Neural progenitor cell (in vitro differentiated cells): ENCODE results near the gene HNRNPA1.

Source experiments
- EZH2 ChIP-seq: fragments of 200-600 bp; sonication (generic); IDR thresholded peaks from 2 replicates; pipeline ENCODE4 v1.6.1; 2017; ENCODE audit warnings: antibody characterized with exemption, mild to moderate bottlenecking, moderate library complexity
- EZH2phosphoT487 ChIP-seq: fragments of 200-600 bp; sonication (generic); IDR thresholded peaks from 2 replicates; pipeline ENCODE4 v1.6.1; 2017; ENCODE audit warnings: antibody characterized with exemption
- TF ChIP-seq, protein P1 (sequence below): fragments of 200-600 bp; sonication (generic); IDR thresholded peaks from 2 replicates; pipeline ENCODE4 v1.5.1; 2017; ENCODE audit warnings: antibody characterized with exemption, mild to moderate bottlenecking

DNA sequence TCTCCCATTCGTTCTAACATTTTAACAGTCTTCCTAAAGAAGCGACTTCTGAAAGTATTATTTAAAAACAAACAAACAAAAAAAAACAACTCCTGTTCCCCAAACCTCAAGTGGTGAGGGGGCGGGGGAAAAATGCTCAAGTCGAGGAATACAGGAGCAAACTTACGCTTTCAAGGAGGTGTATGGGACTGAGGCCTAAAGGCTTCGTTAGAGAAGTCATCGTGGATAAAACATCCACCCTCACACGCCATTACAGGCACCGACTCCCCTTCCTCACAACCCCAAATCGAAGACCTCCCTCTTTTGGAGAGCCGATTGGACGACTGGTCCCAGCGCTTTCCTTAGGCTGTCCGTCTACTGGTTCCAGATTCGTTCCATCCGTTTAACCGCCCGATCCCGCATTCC is 1.3 kb upstream of the HNRNPA1 start:
- TF ChIP-seq, protein P1, sequence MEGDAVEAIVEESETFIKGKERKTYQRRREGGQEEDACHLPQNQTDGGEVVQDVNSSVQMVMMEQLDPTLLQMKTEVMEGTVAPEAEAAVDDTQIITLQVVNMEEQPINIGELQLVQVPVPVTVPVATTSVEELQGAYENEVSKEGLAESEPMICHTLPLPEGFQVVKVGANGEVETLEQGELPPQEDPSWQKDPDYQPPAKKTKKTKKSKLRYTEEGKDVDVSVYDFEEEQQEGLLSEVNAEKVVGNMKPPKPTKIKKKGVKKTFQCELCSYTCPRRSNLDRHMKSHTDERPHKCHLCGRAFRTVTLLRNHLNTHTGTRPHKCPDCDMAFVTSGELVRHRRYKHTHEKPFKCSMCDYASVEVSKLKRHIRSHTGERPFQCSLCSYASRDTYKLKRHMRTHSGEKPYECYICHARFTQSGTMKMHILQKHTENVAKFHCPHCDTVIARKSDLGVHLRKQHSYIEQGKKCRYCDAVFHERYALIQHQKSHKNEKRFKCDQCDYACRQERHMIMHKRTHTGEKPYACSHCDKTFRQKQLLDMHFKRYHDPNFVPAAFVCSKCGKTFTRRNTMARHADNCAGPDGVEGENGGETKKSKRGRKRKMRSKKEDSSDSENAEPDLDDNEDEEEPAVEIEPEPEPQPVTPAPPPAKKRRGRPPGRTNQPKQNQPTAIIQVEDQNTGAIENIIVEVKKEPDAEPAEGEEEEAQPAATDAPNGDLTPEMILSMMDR = no peak
- no peak for TF ChIP-seq EZH2
- no peak for TF ChIP-seq EZH2phosphoT487
